ENCODE results near the gene MYMX. TPM values are rescaled to one million over a fixed set of nuclear protein-coding genes. Genes with fewer than 3 reads are reported as not detected.
A peak's percentile ranks its signal among the peaks of the same experiment; 100 is the strongest.

Gene MYMX
- total RNA-seq, 2 donors from 2014 or later, result 1.7 to 1.8 TPM

- Mint-ChIP-seq H3K27ac (no peak overlapping the region), H3K27me3 (ENCODE audit: insufficient read depth) (peaks cover 51% of the 10 kb centered on the region)
Observed at GRCh38 chr6:44265722-44266233, 49.1 kb downstream of the MYMX start.

GRCh38 chr6:44266347-44266746 is 49.6 kb downstream of the MYMX start:
- Mint-ChIP-seq H3K4me1 (peaks cover 22% of the 10 kb centered on the region), H3K4me3 (peak overlapping the region; percentile 64), H3K27me3 (ENCODE audit: insufficient read depth) (peaks cover 56% of the 10 kb centered on the region), H3K9me3 (no peaks in the 10 kb centered on the region), H3K27ac (no peak overlapping the region), H3K36me3 (ENCODE audit: low read depth) (no peaks in the 10 kb centered on the region)
- Histone ChIP-seq H3K4me1 (ENCODE audit: control insufficient read depth, insufficient read depth, low read length) (peaks cover 5% of the 10 kb centered on the region), H3K9me3 (ENCODE audit: control insufficient read depth, low read length) (no peaks in the 10 kb centered on the region), H3K27ac (ENCODE audit: low read depth, low read length) (no peak overlapping the region), H3K4me3 (ENCODE audit: low read length) (no peak overlapping the region), H3K36me3 (ENCODE audit: control insufficient read depth, insufficient read depth, low read length) (no peaks in the 10 kb centered on the region), H3K27me3 (ENCODE audit: control insufficient read depth, insufficient read depth, low read length, poor library complexity, severe bottlenecking) (peaks cover 25% of the 10 kb centered on the region), H3K9ac (ENCODE audit: extremely low read depth, low read length, poor library complexity, severe bottlenecking) (no peak overlapping the region)
- WGBS, 2 experiments (ENCODE audit: insufficient coverage in 1 of 2, insufficient read length in 1 of 2), result 89 to 100% methylated on average over 2 to 3 of the region's 3 CpGs
- DNase-seq, result no peak
- no peak for TF ChIP-seq CTCF (conservative IDR thresholded peaks at IDR 0.05)

More at GRCh38 chr6:44265722-44266233, 49.1 kb downstream of the MYMX start:
- Mint-ChIP-seq H3K36me3 (ENCODE audit: low read depth) (no peaks in the 10 kb centered on the region), H3K4me3 (peak overlapping the region; percentile 64), H3K9me3 (no peaks in the 10 kb centered on the region), H3K4me1 (peaks cover 22% of the 10 kb centered on the region)
- Histone ChIP-seq H3K4me3 (ENCODE audit: low read length) (no peak overlapping the region), H3K9me3 (ENCODE audit: control insufficient read depth, low read length) (no peaks in the 10 kb centered on the region), H3K36me3 (ENCODE audit: control insufficient read depth, insufficient read depth, low read length) (no peaks in the 10 kb centered on the region), H3K9ac (ENCODE audit: extremely low read depth, low read length, poor library complexity, severe bottlenecking) (no peak overlapping the region), H3K27me3 (ENCODE audit: control insufficient read depth, insufficient read depth, low read length, poor library complexity, severe bottlenecking) (peaks cover 21% of the 10 kb centered on the region), H3K27ac (ENCODE audit: low read depth, low read length) (no peak overlapping the region), H3K4me1 (ENCODE audit: control insufficient read depth, insufficient read depth, low read length) (peaks cover 5% of the 10 kb centered on the region)
- TF ChIP-seq CTCF (conservative IDR thresholded peaks at IDR 0.05), result no peak
- WGBS, 2 experiments (ENCODE audit: insufficient coverage in 1 of 2, insufficient read length in 1 of 2), result 75 to 76% methylated on average over 15 to 17 of the region's 17 CpGs
- no peak for DNase-seq

DNA sequence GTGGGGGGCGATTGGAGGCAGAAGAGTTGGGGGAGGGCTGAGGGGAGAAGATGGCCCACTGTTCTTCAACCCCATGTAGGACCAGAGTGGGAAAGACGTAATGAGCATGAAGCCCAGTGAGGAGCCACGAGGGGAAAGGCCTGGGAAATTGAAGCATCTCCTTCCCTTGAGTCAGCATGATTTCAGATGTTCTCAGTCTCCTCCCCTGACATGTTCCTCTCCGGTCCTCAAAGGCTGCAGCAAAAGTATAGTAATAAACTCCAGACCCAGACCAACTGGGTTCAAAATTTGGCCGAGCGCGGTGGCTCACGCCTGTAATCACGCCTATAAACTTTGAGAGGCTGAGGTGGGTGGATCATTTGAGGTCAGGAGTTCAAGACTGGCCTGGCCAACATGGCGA is 50.5 kb downstream of the MYMX start:
- no peaks in the 10 kb centered on the region for H3K9me3 Mint-ChIP-seq
- WGBS, 2 experiments (ENCODE audit: insufficient coverage in 1 of 2, insufficient read length in 1 of 2), result 70 to 86% methylated on average over 3 to 10 of the region's 10 CpGs
- H3K4me1 ChIP-seq (ENCODE audit: control insufficient read depth, insufficient read depth, low read length), result peaks cover 5% of the 10 kb centered on the region
- DNase-seq, result no peak
- TF ChIP-seq CTCF (conservative IDR thresholded peaks at IDR 0.05), result no peak
- H3K27ac Mint-ChIP-seq, result no peak overlapping the region
- peaks cover 25% of the 10 kb centered on the region for H3K4me1 Mint-ChIP-seq
- no peak overlapping the region for H3K27ac ChIP-seq (ENCODE audit: low read depth, low read length)
- H3K9me3 ChIP-seq (ENCODE audit: control insufficient read depth, low read length), result no peaks in the 10 kb centered on the region
- peaks cover 65% of the 10 kb centered on the region for H3K27me3 Mint-ChIP-seq (ENCODE audit: insufficient read depth)
- H3K4me3 ChIP-seq (ENCODE audit: low read length), result no peak overlapping the region
- H3K9ac ChIP-seq (ENCODE audit: extremely low read depth, low read length, poor library complexity, severe bottlenecking), result no peak overlapping the region
- H3K36me3 ChIP-seq (ENCODE audit: control insufficient read depth, insufficient read depth, low read length), result no peaks in the 10 kb centered on the region
- H3K36me3 Mint-ChIP-seq (ENCODE audit: low read depth), result no peaks in the 10 kb centered on the region
- H3K27me3 ChIP-seq (ENCODE audit: control insufficient read depth, insufficient read depth, low read length, poor library complexity, severe bottlenecking), result peaks cover 34% of the 10 kb centered on the region
- no peak overlapping the region for H3K4me3 Mint-ChIP-seq

Other genes with a start within 250 kb of the MYMX start
- 10 to 100 TPM; 66.5 to 69.6 TPM for gene MRPL14, start 89.5 kb upstream of the MYMX start, total RNA-seq
- 10 to 100 TPM; 64.6 to 65.2 TPM for gene TMEM63B, start 89.4 kb upstream of the MYMX start, total RNA-seq
- 1 to 10 TPM in 1 of 2 donors, under 1 TPM in 1; 0.53 to 1.2 TPM for gene CAPN11, start 58.1 kb upstream of the MYMX start, total RNA-seq
- 100 to 1,000 TPM; 129 to 155 TPM for gene SLC29A1, start 6.7 kb downstream of the MYMX start, total RNA-seq
- 1,000 to 10,000 TPM; 1,356 to 1,422 TPM for gene HSP90AB1, start 30.2 kb downstream of the MYMX start, total RNA-seq
- 10 to 100 TPM; 52.5 to 54.3 TPM for gene SLC35B2, start 40.6 kb downstream of the MYMX start, total RNA-seq
- 10 to 100 TPM in 1 of 2 donors, 1 to 10 TPM in 1; 8.3 to 11.0 TPM for gene NFKBIE, start 48.6 kb downstream of the MYMX start, total RNA-seq
- gene TMEM151B, start 53.5 kb downstream of the MYMX start, total RNA-seq, result under 1 TPM; 0.22 to 0.51 TPM
- 10 to 100 TPM; 22.9 to 24.7 TPM for gene AARS2, start 96.4 kb downstream of the MYMX start, total RNA-seq
- not detected for gene SPATS1, start 125.7 kb downstream of the MYMX start, total RNA-seq
- gene CDC5L, start 170.8 kb downstream of the MYMX start, total RNA-seq, result 10 to 100 TPM; 28.9 to 30.5 TPM

Data from endodermal cell (in vitro differentiated cells).